IPS-15b (cell line): ENCODE data around the gene LIMK2.

Source experiments
- H3K27me3 ChIP-seq: one replicate; pipeline ENCODE4 v1.6.1; 2013; ENCODE audit warnings: low read length; ENCODE audit not compliant: control insufficient read depth, insufficient read depth
- H3K36me3 ChIP-seq: one replicate; pipeline ENCODE4 v1.6.1; 2013; ENCODE audit warnings: low read length; ENCODE audit not compliant: control insufficient read depth, insufficient read depth
- H3K4me1 ChIP-seq: one replicate; pipeline ENCODE4 v1.6.1; 2013; ENCODE audit warnings: mild to moderate bottlenecking, low read length; ENCODE audit not compliant: control insufficient read depth, insufficient read depth
- H3K4me3 ChIP-seq: one replicate; pipeline ENCODE4 v1.5.1; 2013; ENCODE audit warnings: low read depth, low read length
- H3K9ac ChIP-seq: one replicate; pipeline ENCODE4 v1.6.1; 2013; ENCODE audit warnings: low read depth, mild to moderate bottlenecking, low read length
- H3K9me3 ChIP-seq: one replicate; pipeline ENCODE4 v1.6.1; 2013; ENCODE audit warnings: mild to moderate bottlenecking, low read length; ENCODE audit not compliant: control insufficient read depth, insufficient read depth

LIMK2 gene

DNA sequence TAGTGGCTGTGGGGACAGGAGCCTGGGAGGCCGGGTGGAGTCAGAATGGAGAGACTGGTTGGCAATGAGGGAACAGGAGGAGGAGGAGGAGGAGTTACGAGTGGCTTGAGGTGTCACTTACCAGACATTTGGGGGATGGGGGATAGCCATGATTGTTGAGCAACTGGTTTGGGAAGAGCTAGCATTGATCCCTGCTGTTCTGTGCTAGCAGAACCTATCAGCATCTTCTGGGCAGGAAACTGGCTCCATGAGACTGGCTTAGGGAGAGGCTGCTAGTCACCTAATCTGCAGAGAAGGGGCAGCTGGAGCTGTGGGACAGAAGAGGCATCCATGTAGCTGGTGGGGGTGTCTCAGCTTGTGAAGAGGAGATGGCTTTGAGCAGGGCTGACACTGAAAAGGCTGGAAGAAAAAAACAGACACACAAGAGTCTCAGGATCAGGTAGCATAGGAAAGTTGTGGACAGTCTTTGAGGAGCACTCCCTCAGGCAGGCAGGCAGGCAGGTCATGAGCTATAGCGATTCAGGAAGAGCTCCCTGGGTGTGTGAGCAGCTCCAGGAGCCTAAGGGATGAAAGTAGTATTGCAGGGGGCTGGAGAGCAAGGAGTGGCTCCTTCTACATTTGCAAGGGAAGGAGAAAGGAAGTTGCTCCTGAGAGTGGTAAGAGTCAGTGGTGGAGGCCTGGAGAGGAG lies 57.9 kb downstream of the LIMK2 start:
- Histone ChIP-seq H3K36me3 (peaks cover 40% of the 10 kb centered on the region), H3K27me3 (no peaks in the 10 kb centered on the region), H3K4me1 (peaks cover 5% of the 10 kb centered on the region), H3K9ac (no peak overlapping the region), H3K4me3 (peak overlapping the region; percentile 12), H3K9me3 (no peaks in the 10 kb centered on the region)

DNA sequence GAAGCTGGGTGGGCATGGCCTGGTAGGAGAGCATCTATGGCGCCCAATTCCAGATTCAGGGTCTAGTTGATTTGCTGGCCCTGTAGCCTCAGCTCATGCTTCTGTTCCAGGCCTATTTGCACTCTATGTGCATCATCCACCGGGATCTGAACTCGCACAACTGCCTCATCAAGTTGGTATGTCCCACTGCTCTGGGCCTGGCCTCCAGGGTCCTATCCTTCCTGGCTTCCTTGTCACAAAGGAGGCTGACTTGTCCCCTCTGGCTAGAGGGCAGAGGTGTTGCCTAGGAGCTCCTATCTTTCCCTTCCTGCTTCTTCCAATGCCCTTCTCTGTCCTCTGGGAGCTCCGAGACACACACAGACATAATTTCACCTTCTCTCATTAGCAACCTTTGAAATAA lies 58.9 kb downstream of the LIMK2 start:
- H3K9ac ChIP-seq, result no peak overlapping the region
- H3K36me3 ChIP-seq, result peaks cover 38% of the 10 kb centered on the region
- H3K4me1 ChIP-seq, result peaks cover 5% of the 10 kb centered on the region
- no peak overlapping the region for H3K4me3 ChIP-seq
- H3K9me3 ChIP-seq, result no peaks in the 10 kb centered on the region
- no peaks in the 10 kb centered on the region for H3K27me3 ChIP-seq

DNA sequence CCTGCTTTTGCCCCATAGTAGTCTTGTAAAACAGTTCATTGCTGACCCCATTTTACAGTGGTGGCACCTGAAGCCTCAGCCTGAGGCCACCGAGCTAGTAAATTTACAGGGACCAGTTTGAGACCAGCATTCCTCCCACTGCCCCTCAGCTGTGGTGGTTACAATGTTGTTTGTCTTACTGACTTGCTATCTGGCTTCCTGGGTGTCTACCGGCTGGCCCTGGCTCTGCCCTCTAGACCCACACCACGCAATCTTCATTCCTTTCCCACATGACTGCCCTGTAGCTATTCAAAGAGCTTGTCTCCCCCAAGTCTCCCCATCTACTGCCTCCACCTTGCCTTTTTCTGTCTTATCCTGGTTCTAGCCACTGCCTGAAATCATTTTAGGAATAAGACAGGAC lies 59.4 kb downstream of the LIMK2 start:
- Histone ChIP-seq H3K9ac (no peak overlapping the region), H3K27me3 (no peaks in the 10 kb centered on the region), H3K4me1 (peaks cover 5% of the 10 kb centered on the region), H3K9me3 (no peaks in the 10 kb centered on the region), H3K36me3 (peaks cover 34% of the 10 kb centered on the region), H3K4me3 (no peak overlapping the region)

DNA sequence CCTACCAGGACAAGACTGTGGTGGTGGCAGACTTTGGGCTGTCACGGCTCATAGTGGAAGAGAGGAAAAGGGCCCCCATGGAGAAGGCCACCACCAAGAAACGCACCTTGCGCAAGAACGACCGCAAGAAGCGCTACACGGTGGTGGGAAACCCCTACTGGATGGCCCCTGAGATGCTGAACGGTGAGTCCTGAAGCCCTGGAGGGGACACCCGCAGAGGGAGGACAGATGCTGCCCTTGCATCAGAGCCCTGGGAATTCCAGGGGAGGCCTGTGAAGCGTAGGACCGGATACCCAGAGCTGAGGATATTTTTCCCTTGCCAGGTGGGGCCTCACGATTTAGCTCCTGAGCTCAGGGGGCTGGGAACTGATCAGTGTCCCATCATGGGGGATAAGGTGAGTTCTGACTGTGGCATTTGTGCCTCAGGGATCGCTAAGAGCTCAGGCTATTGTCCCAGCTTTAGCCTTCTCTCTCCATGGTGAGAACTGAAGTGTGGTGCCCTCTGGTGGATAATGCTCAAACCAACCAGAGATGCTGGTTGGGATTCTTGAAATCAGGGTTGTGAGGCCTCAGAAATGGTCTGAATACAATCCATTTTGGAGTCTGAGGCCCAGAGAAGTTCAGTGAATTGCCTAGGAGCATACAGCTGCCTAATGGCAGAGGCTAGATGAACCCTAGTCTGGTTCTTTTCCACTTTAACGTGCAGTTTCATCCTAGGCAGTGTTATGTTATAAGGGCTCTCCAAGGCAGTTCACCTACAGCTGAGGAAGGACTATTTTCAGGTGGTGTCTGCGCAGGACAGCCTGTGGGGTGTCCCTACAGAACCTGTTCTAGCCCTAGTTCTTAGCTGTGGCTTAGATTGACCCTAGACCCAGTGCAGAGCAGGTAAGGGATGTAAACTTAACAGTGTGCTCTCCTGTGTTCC lies 60.7 kb downstream of the LIMK2 start:
- peaks cover 26% of the 10 kb centered on the region for H3K36me3 ChIP-seq
- H3K9ac ChIP-seq, result no peak overlapping the region

DNA sequence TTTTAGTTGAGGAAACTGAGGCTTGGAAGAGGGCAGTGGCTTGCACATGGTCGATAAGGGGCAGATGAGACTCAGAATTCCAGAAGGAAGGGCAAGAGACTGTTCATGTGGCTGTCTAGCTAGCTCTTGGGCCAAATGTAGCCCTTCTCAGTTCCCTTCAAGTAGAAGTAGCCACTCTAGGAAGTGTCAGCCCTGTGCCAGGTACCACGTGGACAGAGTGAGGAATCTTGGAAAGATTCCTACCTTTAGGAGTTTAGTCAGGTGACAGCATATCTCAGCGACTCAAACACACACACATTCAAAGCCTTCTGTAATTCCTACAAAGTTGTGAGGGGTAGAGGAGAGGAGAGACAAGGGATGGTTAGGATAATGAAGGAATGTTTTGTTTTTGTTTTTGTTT lies 61.9 kb downstream of the LIMK2 start:
- no peak overlapping the region for H3K4me3 ChIP-seq
- peaks cover 5% of the 10 kb centered on the region for H3K4me1 ChIP-seq
- H3K9ac ChIP-seq, result no peak overlapping the region
- H3K27me3 ChIP-seq, result no peaks in the 10 kb centered on the region
- peaks cover 30% of the 10 kb centered on the region for H3K36me3 ChIP-seq
- H3K9me3 ChIP-seq, result no peaks in the 10 kb centered on the region

More for the DNA sequence above, 60.7 kb downstream of the LIMK2 start:
- Histone ChIP-seq H3K4me1 (peaks cover 5% of the 10 kb centered on the region), H3K9me3 (no peaks in the 10 kb centered on the region), H3K4me3 (no peak overlapping the region), H3K27me3 (no peaks in the 10 kb centered on the region)

DNA sequence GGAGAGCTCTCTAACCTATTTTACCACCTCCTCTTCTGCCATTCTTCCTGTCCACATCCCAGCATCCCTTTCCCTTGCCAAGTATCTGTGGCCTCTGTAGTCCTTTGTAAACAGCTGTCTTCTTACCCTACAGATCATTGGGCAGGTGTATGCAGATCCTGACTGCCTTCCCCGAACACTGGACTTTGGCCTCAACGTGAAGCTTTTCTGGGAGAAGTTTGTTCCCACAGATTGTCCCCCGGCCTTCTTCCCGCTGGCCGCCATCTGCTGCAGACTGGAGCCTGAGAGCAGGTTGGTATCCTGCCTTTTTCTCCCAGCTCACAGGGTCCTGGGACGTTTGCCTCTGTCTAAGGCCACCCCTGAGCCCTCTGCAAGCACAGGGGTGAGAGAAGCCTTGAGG lies 62.9 kb downstream of the LIMK2 start:
- Histone ChIP-seq H3K4me1 (peaks cover 2% of the 10 kb centered on the region), H3K27me3 (no peaks in the 10 kb centered on the region), H3K36me3 (peaks cover 30% of the 10 kb centered on the region), H3K4me3 (no peak overlapping the region), H3K9me3 (no peaks in the 10 kb centered on the region), H3K9ac (no peak overlapping the region)

DNA sequence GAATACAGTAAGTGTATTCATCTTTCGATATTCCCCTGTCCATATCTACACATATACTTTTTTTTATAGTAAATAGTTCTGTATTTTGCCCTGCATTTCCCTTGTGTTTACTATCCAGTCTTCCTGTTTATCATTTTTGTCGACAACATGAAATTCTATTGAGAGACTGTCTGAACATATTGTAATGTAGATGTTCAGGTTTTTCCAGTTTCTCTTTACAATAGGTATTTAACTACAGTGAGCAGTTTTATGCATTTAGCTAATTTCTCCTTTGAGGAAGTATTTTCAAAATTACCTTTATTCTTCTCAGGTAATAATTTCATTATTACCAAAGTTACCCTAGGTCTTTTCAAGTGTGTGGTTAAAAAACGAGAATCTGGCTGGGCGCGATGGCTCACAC lies 63.5 kb downstream of the LIMK2 start:
- no peaks in the 10 kb centered on the region for H3K9me3 ChIP-seq
- H3K36me3 ChIP-seq, result peaks cover 27% of the 10 kb centered on the region
- no peak overlapping the region for H3K9ac ChIP-seq
- no peaks in the 10 kb centered on the region for H3K27me3 ChIP-seq
- H3K4me3 ChIP-seq, result no peak overlapping the region
- no peaks in the 10 kb centered on the region for H3K4me1 ChIP-seq

DNA sequence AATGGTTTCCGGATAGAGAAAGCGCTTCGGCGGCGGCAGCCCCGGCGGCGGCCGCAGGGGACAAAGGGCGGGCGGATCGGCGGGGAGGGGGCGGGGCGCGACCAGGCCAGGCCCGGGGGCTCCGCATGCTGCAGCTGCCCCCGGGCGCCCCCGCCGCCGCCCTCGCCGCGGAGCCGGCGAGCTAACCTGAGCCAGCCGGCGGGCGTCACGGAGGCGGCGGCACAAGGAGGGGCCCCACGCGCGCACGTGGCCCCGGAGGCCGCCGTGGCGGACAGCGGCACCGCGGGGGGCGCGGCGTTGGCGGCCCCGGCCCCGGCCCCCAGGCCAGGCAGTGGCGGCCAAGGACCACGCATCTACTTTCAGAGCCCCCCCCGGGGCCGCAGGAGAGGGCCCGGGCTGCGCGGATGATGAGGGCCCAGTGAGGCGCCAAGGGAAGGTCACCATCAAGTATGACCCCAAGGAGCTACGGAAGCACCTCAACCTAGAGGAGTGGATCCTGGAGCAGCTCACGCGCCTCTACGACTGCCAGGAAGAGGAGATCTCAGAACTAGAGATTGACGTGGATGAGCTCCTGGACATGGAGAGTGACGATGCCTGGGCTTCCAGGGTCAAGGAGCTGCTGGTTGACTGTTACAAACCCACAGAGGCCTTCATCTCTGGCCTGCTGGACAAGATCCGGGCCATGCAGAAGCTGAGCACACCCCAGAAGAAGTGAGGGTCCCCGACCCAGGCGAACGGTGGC lies 64.5 kb downstream of the LIMK2 start:
- Histone ChIP-seq H3K9me3 (no peaks in the 10 kb centered on the region), H3K4me3 (no peak overlapping the region), H3K27me3 (no peaks in the 10 kb centered on the region), H3K4me1 (no peaks in the 10 kb centered on the region), H3K36me3 (peaks cover 27% of the 10 kb centered on the region), H3K9ac (no peak overlapping the region)

DNA sequence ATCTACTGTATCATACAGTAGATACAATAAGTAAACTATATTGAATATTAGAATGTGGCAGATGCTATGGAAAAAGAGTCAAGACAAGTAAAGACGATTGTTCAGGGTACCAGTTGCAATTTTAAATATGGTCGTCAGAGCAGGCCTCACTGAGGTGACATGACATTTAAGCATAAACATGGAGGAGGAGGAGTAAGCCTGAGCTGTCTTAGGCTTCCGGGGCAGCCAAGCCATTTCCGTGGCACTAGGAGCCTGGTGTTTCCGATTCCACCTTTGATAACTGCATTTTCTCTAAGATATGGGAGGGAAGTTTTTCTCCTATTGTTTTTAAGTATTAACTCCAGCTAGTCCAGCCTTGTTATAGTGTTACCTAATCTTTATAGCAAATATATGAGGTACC lies 65.6 kb downstream of the LIMK2 start:
- Histone ChIP-seq H3K27me3 (no peaks in the 10 kb centered on the region), H3K4me3 (no peak overlapping the region), H3K9me3 (no peaks in the 10 kb centered on the region), H3K4me1 (no peaks in the 10 kb centered on the region), H3K36me3 (peaks cover 27% of the 10 kb centered on the region), H3K9ac (no peak overlapping the region)

DNA sequence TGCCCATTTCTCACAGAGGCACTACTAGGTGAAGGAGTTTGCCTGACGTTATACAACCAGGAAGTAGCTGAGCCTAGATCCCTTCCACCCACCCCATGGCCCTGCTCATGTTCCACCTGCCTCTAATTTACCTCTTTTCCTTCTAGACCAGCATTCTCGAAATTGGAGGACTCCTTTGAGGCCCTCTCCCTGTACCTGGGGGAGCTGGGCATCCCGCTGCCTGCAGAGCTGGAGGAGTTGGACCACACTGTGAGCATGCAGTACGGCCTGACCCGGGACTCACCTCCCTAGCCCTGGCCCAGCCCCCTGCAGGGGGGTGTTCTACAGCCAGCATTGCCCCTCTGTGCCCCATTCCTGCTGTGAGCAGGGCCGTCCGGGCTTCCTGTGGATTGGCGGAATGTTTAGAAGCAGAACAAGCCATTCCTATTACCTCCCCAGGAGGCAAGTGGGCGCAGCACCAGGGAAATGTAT lies 66.1 kb downstream of the LIMK2 start:
- Histone ChIP-seq H3K9ac (no peak overlapping the region), H3K4me1 (no peaks in the 10 kb centered on the region), H3K36me3 (peaks cover 26% of the 10 kb centered on the region), H3K27me3 (no peaks in the 10 kb centered on the region), H3K9me3 (no peaks in the 10 kb centered on the region), H3K4me3 (no peak overlapping the region)

DNA sequence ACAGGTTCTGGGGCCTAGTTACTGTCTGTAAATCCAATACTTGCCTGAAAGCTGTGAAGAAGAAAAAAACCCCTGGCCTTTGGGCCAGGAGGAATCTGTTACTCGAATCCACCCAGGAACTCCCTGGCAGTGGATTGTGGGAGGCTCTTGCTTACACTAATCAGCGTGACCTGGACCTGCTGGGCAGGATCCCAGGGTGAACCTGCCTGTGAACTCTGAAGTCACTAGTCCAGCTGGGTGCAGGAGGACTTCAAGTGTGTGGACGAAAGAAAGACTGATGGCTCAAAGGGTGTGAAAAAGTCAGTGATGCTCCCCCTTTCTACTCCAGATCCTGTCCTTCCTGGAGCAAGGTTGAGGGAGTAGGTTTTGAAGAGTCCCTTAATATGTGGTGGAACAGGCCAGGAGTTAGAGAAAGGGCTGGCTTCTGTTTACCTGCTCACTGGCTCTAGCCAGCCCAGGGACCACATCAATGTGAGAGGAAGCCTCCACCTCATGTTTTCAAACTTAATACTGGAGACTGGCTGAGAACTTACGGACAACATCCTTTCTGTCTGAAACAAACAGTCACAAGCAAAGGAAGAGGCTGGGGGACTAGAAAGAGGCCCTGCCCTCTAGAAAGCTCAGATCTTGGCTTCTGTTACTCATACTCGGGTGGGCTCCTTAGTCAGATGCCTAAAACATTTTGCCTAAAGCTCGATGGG lies 66.7 kb downstream of the LIMK2 start:
- H3K9me3 ChIP-seq, result no peaks in the 10 kb centered on the region
- no peak overlapping the region for H3K9ac ChIP-seq
- no peak overlapping the region for H3K4me3 ChIP-seq
- peaks cover 22% of the 10 kb centered on the region for H3K36me3 ChIP-seq
- no peaks in the 10 kb centered on the region for H3K4me1 ChIP-seq
- H3K27me3 ChIP-seq, result no peaks in the 10 kb centered on the region
